ENCODE results near the gene CDC27.

The CDC27 gene

GRCh38 chr17:47207143-47208067, 18.3 kb upstream of the CDC27 start:
- DNase-seq (ENCODE audit: low spot score) = no peak
- TF ChIP-seq CTCF (IDR thresholded peaks at IDR 0.05; ENCODE audit: borderline replicate concordance, control extremely low read depth, extremely low read depth, insufficient read depth, missing control alignments) = no peak
- in situ Hi-C loops (cut with MboI; ENCODE audit: low sequenced_read_pairs, unreplicated experiment) = no loop called here

- in situ Hi-C loops (cut with MboI; ENCODE audit: low sequenced_read_pairs, unreplicated experiment) = no loop called here
- DNase-seq (ENCODE audit: low spot score) = peak; percentile 43
- no peak for TF ChIP-seq CTCF (IDR thresholded peaks at IDR 0.05; ENCODE audit: borderline replicate concordance, control extremely low read depth, extremely low read depth, insufficient read depth, missing control alignments)
Measured at GRCh38 chr17:47205419-47205963, 16.4 kb upstream of the CDC27 start.

- peak; percentile 47 for DNase-seq (ENCODE audit: low spot score)
- in situ Hi-C loops (cut with MboI; ENCODE audit: low sequenced_read_pairs, unreplicated experiment) = no loop called here
- TF ChIP-seq CTCF (IDR thresholded peaks at IDR 0.05; ENCODE audit: borderline replicate concordance, control extremely low read depth, extremely low read depth, insufficient read depth, missing control alignments) = no peak
Measured at GRCh38 chr17:47204722-47205418, 15.8 kb upstream of the CDC27 start.

- in situ Hi-C loops (cut with MboI; ENCODE audit: low sequenced_read_pairs, unreplicated experiment) = no loop called here
- DNase-seq (ENCODE audit: low spot score) = no peak
- no peak for TF ChIP-seq CTCF (IDR thresholded peaks at IDR 0.05; ENCODE audit: borderline replicate concordance, control extremely low read depth, extremely low read depth, insufficient read depth, missing control alignments)
Measured at GRCh38 chr17:47203984-47204721, 15.1 kb upstream of the CDC27 start.

- in situ Hi-C loops (cut with MboI; ENCODE audit: low sequenced_read_pairs, unreplicated experiment) = no loop called here
- DNase-seq (ENCODE audit: low spot score) = no peak
- TF ChIP-seq CTCF (IDR thresholded peaks at IDR 0.05; ENCODE audit: borderline replicate concordance, control extremely low read depth, extremely low read depth, insufficient read depth, missing control alignments) = no peak
Measured at GRCh38 chr17:47201166-47201565, 12.1 kb upstream of the CDC27 start.

- no peak for TF ChIP-seq CTCF (IDR thresholded peaks at IDR 0.05; ENCODE audit: borderline replicate concordance, control extremely low read depth, extremely low read depth, insufficient read depth, missing control alignments)
- in situ Hi-C loops (cut with MboI; ENCODE audit: low sequenced_read_pairs, unreplicated experiment) = no loop called here
- no peak for DNase-seq (ENCODE audit: low spot score)
Measured at GRCh38 chr17:47200325-47200664, 11.2 kb upstream of the CDC27 start.

All from GM13976 (cell line).